Measurements from ENCODE around the gene EIF4B. TPM values are rescaled to one million over a fixed set of nuclear protein-coding genes. Genes with fewer than 3 reads are reported as not detected.

Gene EIF4B
- total RNA-seq, 2 experiments from 2014 or later: 813 to 821 TPM

DNA sequence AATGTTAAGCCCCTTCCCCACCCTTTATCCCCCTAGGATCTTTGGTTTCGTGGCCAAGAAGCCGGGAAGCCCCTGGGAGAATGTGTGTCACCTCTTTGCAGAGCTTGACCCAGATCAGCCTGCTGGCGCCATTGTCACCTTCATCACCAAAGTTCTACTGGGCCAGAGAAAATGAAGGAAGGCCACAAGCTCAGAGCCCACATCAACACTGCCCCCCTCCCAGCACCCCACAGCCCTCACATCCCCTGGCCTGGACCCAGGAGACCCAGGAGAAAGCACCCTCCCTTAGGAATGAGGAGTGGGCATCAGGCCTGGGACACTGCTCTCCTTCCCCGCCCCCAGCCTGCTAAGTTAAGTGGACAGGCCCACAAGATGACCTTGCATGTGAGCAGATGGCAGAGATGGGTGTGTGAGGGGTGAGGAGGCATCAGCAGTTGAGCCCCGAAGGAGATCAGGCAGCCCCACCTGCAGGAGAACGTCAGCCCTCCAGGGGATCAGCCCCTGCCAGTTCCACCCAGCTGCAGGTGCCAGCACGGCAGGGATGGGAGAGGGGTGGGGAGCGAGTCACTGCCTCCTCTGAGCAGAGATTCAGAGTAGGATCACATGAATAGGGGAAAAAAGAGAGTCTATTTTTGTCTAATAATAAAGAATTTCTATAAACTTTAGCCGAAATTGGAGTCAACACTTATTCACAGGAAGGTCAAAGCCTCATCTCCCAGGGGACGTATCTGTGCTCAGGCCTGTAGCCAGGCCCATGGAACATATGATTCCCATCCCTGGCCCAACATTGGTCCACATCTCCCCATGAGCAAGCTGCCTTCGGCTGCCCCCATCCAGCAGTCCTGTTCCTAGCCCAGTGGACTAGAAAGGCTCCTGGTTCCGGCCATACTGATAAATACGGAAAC is 57.7 kb downstream of the EIF4B start:
- H3K4me3 Mint-ChIP-seq: no peak overlapping the region
- DNase-seq: no peak
- H3K27ac Mint-ChIP-seq: no peak overlapping the region
- peaks cover 8% of the 10 kb centered on the region for H3K4me1 Mint-ChIP-seq (ENCODE audit: low read depth)
- intact Hi-C loops (cut with micrococcal nuclease): no loop called here
- H3K27me3 Mint-ChIP-seq (ENCODE audit: low read depth): no peaks in the 10 kb centered on the region
- peaks cover 4% of the 10 kb centered on the region for H3K36me3 Mint-ChIP-seq (ENCODE audit: low read depth)
- CTCF ChIA-PET: interaction anchor here (0.6 to 19.4 kb wide), 7 partner anchors 15 to 135 kb away, joined by 3 to 360 read pairs (median 5); partner anchors contain the start of genes IGFBP6, SOAT2 and SPRYD3
- no peaks in the 10 kb centered on the region for H3K9me3 Mint-ChIP-seq

DNA sequence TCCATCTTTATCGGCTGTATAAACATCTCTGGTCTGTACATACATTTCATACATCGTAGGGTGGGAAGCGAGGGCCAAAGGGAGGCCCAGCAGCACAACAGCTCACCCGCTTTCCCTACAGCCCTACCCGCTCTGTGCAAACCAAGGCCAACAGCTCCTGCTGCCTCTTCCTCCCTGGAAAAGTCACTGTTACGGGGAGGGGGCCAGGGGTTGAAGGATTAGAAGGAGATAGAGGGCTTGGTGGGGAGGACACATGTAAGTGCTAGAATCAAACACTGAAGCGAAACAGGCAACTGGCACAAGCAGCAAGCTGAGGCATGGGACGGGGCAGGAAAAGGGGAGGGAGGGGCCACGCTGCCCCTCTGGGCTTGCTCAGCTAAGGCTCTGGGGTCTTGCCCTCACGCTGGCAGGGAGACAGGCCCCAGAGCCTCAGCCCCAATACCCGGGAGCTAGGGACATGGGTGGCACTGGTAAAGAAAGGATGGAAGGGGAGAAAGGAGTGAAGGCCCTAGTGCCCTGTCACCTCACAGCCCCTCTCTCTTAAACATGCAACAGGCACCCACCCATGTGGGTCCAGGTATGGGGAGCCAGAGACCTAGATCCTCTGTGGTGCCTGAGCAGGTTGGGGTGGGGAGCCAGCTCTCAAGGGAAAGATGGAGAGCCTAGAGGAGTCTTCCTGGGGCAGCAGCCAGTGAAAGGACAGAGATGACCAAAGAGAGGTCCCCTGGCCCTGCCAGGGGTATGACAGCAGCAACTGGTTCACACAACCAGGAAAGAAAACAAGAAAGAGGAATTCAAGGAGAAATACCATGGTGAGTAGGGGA is 58.6 kb downstream of the EIF4B start:
- peaks cover 6% of the 10 kb centered on the region for H3K36me3 Mint-ChIP-seq (ENCODE audit: low read depth)
- H3K27me3 Mint-ChIP-seq (ENCODE audit: low read depth): no peaks in the 10 kb centered on the region
- CTCF ChIA-PET: interaction anchor here (0.6 to 19.4 kb wide), 20 partner anchors 10 to 203 kb away, joined by 3 to 360 read pairs (median 5); partner anchors contain the start of genes ESPL1, IGFBP6, SOAT2 and SPRYD3
- no peak for DNase-seq
- intact Hi-C loops (cut with micrococcal nuclease): loop anchor here (5.0 kb wide), 1 partner anchor 132 kb away; no protein-coding TSS in a partner anchor
- H3K9me3 Mint-ChIP-seq: no peaks in the 10 kb centered on the region
- peaks cover 8% of the 10 kb centered on the region for H3K4me1 Mint-ChIP-seq (ENCODE audit: low read depth)
- H3K27ac Mint-ChIP-seq: peak overlapping the region; percentile 37
- no peak overlapping the region for H3K4me3 Mint-ChIP-seq

DNA sequence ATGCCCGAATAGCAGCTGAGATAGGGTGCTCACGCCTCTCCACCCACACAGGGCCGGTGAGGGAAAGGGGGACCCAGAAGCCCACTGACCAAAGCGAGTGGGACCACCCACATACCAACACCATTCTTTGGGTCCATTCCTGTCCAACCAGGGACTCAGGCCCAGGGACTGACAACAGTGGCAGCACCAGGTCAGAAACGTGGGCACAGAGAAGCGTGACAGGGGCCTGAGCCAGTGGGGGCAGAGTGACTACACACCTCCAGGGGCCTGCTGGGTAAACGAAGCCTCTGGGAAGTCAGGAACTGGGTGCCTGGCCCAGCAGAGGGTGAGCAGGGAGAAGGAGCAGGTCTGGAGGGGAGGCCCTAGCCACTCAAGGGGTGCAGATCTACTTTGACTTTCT is 59.2 kb downstream of the EIF4B start:
- intact Hi-C loops (cut with micrococcal nuclease): loop anchor here (5.0 kb wide), 1 partner anchor 132 kb away; no protein-coding TSS in a partner anchor

DNA sequence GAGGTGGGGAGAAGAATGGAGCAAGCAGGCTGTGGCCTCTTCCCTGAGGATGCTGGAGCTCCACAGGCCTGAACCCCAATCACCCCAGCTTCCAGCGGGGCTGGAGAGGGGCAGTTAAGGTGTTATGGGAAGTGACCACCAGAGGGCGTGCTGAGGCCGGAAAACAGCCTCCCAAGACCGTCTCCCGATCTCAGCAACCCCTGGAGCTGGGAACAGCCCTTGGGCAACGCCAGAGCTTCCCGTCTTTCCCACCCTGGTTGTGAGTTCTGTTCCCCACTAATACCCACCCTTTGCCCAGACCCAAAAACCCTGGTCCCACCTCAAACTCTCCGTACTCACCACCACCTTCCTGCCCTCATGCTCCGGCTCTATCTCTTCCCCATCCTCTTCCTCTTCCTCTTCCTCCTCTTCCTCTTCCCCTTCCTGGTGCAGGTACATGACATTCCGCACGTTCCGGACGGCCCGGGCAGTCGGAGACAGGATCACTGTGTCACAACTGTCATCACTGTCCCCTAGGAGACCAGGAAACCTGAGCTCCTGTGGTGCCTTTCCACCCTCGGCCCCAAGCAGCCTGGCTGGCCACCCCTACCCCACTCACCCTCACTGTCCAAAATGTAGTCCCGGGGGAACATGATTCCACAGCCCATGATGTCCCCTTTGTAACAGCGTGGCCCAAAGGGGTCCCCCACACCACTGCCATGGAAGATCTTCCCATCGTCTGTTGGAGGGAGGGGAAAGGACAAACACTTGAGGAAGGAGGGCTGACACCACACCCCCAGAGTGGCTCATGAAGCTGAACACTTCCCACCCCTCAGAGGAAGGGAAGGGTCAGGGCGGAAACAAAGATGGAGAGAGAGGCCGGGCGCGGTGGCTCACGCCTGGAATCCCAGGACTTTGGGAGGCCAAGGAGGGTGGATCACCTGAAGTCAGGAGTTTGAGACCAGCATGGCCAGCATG is 60.0 kb downstream of the EIF4B start:
- H3K36me3 Mint-ChIP-seq (ENCODE audit: low read depth): peaks cover 6% of the 10 kb centered on the region
- DNase-seq: peak; percentile 78
- no peaks in the 10 kb centered on the region for H3K9me3 Mint-ChIP-seq

More for the DNA sequence above, 59.2 kb downstream of the EIF4B start:
- H3K4me3 Mint-ChIP-seq: no peak overlapping the region
- CTCF ChIA-PET: interaction anchor here (0.6 to 19.4 kb wide), 28 partner anchors 8 to 280 kb away, joined by 3 to 360 read pairs (median 5); partner anchors contain the start of genes ESPL1, IGFBP6, SOAT2 and SPRYD3
- no peaks in the 10 kb centered on the region for H3K27me3 Mint-ChIP-seq (ENCODE audit: low read depth)
- H3K36me3 Mint-ChIP-seq (ENCODE audit: low read depth): peaks cover 6% of the 10 kb centered on the region
- no peak for DNase-seq
- no peak overlapping the region for H3K27ac Mint-ChIP-seq
- peaks cover 8% of the 10 kb centered on the region for H3K4me1 Mint-ChIP-seq (ENCODE audit: low read depth)
- no peaks in the 10 kb centered on the region for H3K9me3 Mint-ChIP-seq

DNA sequence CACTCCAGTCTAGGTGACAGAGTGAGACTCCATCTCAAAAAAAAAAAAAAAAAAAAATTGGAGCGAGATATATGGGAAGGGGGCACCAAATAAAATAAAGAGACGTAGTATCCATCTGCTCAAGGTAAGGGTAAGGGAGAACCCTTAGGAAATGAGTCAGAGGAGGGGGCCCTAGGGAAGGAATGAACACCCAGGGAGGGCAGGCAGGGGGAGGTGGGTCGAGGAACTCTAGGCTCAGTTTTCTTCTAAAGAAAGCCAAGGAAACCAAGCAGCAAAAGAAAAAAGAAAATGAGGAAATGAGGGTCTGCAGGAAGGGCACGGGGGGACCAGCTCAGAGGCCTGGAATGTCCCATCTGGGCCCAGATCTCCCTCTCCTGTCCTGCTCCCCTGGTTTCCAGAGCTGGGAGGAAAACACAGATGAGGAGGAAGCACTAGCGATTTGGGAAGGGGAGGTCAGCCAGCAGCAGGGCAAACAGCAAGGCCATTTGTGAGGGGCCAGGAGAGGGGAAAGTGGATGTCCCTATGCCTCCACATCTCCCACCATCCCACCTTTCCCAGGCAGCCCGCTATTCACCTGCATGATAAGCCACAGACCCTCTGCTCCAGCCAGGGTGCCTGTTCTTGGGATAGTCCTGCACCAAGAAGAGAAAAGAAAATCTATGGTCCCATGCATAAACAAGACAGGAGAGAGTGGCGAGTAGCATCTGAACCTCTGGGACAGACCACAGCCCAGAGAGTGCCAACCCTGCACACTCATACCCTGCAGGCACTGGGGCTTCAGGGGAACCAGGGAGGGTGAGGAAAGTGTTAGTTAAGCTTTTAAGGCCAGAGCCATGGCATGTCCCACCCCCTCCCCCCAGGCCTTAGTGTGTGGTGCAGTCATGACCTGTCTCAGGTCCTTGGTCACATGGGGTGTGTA is 61.1 kb downstream of the EIF4B start:
- Mint-ChIP-seq H3K36me3 (ENCODE audit: low read depth) (peaks cover 7% of the 10 kb centered on the region), H3K27ac (no peak overlapping the region), H3K4me1 (ENCODE audit: low read depth) (peaks cover 8% of the 10 kb centered on the region), H3K9me3 (no peaks in the 10 kb centered on the region), H3K27me3 (ENCODE audit: low read depth) (no peaks in the 10 kb centered on the region), H3K4me3 (no peak overlapping the region)
- intact Hi-C loops (cut with micrococcal nuclease): loop anchor here (5.0 kb wide), 1 partner anchor 130 kb away; no protein-coding TSS in a partner anchor
- DNase-seq: no peak
- CTCF ChIA-PET: interaction anchor here (0.7 to 19.4 kb wide), 15 partner anchors 10 to 278 kb away, joined by 3 to 360 read pairs (median 8); partner anchors contain the start of genes IGFBP6, SOAT2 and SPRYD3

More for the DNA sequence above, 60.0 kb downstream of the EIF4B start:
- no peak overlapping the region for H3K27ac Mint-ChIP-seq
- H3K4me3 Mint-ChIP-seq: no peak overlapping the region
- H3K4me1 Mint-ChIP-seq (ENCODE audit: low read depth): peaks cover 8% of the 10 kb centered on the region
- no peaks in the 10 kb centered on the region for H3K27me3 Mint-ChIP-seq (ENCODE audit: low read depth)
- CTCF ChIA-PET: interaction anchor here (0.6 to 19.4 kb wide), 36 partner anchors 9 to 279 kb away, joined by 3 to 360 read pairs (median 4); partner anchors contain the start of genes ESPL1, IGFBP6, SOAT2 and SPRYD3
- intact Hi-C loops (cut with micrococcal nuclease): loop anchor here (1.0 to 5.0 kb wide), 2 partner anchors 33 to 131 kb away; no protein-coding TSS in a partner anchor

DNA sequence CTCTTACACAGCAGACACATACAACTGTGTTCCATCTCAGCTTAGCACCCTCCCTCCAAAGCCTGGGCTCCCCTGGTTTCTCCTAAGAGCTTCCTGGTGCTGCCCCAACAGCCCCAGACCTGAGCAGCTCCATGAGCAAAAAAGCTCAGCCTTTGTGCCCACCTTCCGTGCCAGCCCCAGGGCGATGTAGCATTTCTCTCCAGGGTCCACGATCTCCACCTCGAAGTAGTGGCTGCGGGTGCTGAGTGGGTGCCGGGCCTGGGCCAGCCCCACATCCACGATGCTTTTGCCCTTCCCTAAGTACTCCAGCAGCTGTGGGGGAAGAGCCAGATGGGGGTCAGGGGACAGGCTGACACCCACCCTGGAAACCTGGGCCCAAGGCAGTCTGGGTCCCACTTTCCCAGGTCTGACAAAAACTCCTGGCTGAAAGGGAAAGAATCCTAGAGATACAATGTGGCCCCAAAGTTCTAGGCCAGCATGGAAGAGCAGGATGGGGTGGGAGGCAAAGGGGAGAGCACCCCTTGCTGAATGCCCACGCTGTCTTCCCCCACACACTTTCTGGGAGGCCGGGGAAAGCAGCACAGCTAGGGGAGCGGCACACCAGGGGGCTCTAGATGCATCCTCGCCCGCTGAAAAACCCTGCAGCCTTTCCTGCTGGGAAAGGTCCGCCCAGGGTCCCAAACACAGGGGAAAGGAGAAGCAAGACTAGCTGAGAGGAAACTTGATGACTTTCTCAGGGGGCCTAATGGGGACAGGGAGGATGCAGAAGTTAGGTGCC is 61.9 kb downstream of the EIF4B start:
- CTCF ChIA-PET: interaction anchor here (0.6 to 19.4 kb wide), 6 partner anchors 10 to 145 kb away, joined by 4 to 360 read pairs (median 21); partner anchors contain the start of genes IGFBP6, SOAT2 and SPRYD3
- Mint-ChIP-seq H3K27me3 (ENCODE audit: low read depth) (no peaks in the 10 kb centered on the region), H3K36me3 (ENCODE audit: low read depth) (peaks cover 12% of the 10 kb centered on the region), H3K4me1 (ENCODE audit: low read depth) (peaks cover 12% of the 10 kb centered on the region), H3K9me3 (no peaks in the 10 kb centered on the region), H3K4me3 (no peak overlapping the region), H3K27ac (no peak overlapping the region)
- intact Hi-C loops (cut with micrococcal nuclease): loop anchor here (5.0 kb wide), 1 partner anchor 129 kb away; no protein-coding TSS in a partner anchor
- DNase-seq: no peak

DNA sequence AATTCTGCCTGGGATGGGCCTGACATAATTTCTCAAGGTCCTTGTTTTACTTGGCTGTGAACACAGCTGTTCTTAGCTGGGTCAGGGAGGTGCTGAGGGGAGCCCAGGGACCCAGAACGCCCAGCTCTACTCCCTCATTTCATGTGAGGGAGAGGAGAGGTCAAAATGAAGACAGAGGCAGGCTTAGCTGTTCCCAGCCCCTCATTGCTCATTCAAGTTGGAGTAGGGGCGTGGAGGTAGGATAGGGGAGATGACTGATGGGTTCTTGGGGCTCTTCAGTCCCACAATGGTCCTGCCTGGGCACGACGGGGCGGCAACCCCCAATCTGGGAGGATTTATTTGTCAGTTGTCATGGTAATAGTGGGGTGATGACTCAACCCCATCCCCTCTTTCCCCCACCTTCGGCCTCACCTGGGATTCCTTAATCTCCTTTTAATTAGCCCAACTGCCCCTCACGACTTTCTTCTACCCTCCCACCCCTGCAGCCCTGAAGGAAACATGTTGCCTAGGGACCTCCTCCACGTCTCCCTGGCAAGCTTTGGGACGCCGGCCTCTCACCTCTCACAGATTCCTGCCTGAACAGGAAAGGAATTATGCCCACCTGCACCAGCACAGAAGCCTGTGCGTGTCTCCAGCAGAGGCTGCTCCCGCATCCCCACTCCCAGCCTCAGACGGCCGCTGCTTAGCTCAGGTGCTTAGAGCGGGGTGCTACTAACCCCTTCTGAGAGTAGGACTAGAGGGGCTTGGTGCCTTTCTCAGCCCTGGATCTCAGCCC is 62.7 kb downstream of the EIF4B start:
- H3K9me3 Mint-ChIP-seq: no peaks in the 10 kb centered on the region
- H3K4me1 Mint-ChIP-seq (ENCODE audit: low read depth): peaks cover 14% of the 10 kb centered on the region
- intact Hi-C loops (cut with micrococcal nuclease): loop anchor here (5.0 kb wide), 1 partner anchor 128 kb away; no protein-coding TSS in a partner anchor
- CTCF ChIA-PET: interaction anchor here (0.6 to 19.4 kb wide), 3 partner anchors 32 to 144 kb away, joined by 3 to 360 read pairs (median 6); partner anchors contain the start of genes IGFBP6 and SOAT2
- no peak for DNase-seq
- H3K27me3 Mint-ChIP-seq (ENCODE audit: low read depth): no peaks in the 10 kb centered on the region
- H3K27ac Mint-ChIP-seq: no peak overlapping the region
- H3K36me3 Mint-ChIP-seq (ENCODE audit: low read depth): peaks cover 15% of the 10 kb centered on the region
- H3K4me3 Mint-ChIP-seq: no peak overlapping the region

DNA sequence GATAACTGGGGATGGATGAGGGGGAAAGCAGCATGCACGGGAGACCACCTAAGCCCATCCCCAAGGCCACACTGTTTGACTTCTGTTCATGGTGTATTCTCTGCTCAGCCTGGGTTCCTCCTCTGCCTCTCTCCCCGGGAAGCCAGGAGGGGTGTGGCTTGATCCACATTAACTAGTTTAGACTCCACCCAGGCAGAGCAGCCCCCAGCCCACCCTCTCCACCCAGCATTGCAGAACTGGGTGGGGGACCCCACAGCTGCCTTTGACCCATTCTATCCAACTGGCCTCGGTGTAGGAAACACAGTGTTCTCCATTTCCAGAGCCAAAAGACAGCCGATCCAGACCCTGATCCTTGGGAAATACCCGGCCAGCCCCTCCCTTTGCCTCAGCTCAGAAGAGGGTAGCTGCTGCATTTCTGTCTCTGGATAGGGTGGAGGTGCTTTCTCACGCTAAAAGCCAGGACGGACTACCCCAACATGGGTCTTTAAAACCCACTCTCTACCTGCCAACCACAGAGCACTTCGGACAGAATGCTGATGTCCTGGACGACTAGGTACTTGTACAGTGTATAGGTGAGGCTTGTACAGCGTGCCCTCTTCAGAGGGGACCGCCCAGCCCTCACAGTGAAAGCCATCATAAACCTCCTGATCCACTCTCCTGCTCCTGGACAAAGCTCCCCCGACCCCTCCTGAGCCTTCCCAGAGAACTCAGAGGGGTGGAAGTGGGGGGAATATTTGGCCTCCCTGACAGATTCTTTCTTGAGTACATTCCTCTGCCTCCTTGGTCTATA is 63.6 kb downstream of the EIF4B start:
- Mint-ChIP-seq H3K9me3 (no peaks in the 10 kb centered on the region), H3K27ac (peak overlapping the region; percentile 30), H3K36me3 (ENCODE audit: low read depth) (peaks cover 22% of the 10 kb centered on the region), H3K4me3 (no peak overlapping the region), H3K4me1 (ENCODE audit: low read depth) (peaks cover 17% of the 10 kb centered on the region), H3K27me3 (ENCODE audit: low read depth) (no peaks in the 10 kb centered on the region)
- intact Hi-C loops (cut with micrococcal nuclease): loop anchor here (5.0 kb wide), 1 partner anchor 127 kb away; no protein-coding TSS in a partner anchor
- DNase-seq: no peak
- CTCF ChIA-PET: interaction anchor here (1.1 to 19.4 kb wide), 2 partner anchors 14 to 32 kb away, joined by 3 to 360 read pairs; partner anchors contain the start of genes IGFBP6 and SOAT2

Data from activated naive CD4-positive, alpha-beta T cell treated with anti-CD3 and anti-CD28 coated beads for 36 hours (primary cell).